ENCODE data around the gene RAB11FIP3. TPM values are rescaled to one million over a fixed set of nuclear protein-coding genes. Genes with fewer than 3 reads are reported as not detected.
A peak's percentile ranks its signal among the peaks of the same experiment; 100 is the strongest.

Gene RAB11FIP3
- total and polyA plus RNA-seq, 9 of the 15 experiments (the other 6 are each of a cell fraction or from before 2014, with no cell fraction given) = 0.46 to 13.1 (median 4.3) TPM

GRCh38 chr16:471353-472198 lies 46.1 kb downstream of the RAB11FIP3 start:
- Histone ChIP-seq H3K4me1 (replicated peaks in 1 of 2; ENCODE audit: control insufficient read depth in 2 of 2, insufficient read depth in 2 of 2, low read length in 2 of 2) (peaks cover 2 to 28% of the 10 kb centered on the region in 2 experiments; a peak in 3 of 5 replicates), H3K4me3 (no peak overlapping the region), H3K9ac (ENCODE audit: insufficient read depth in 1 of 2, low read depth in 2 of 2, low read length in 2 of 2) (peak overlapping the region in 1 of 2 experiments; percentile 6; a peak in 1 of 4 replicates), H3K27ac (ENCODE audit: extremely low read depth, low read depth, low read length) (no peak overlapping the region), H3K36me3 (ENCODE audit: control insufficient read depth, insufficient read depth, low read length) (no peaks in the 10 kb centered on the region), H2AFZ (ENCODE audit: low read depth, low read length) (no peak overlapping the region), H4K20me1 (replicated peaks; ENCODE audit: control insufficient read depth, insufficient read depth, low read length) (peaks cover 6% of the 10 kb centered on the region; the same call in 1 of the 2 replicates), H3K9me1 (ENCODE audit: control insufficient read depth, insufficient read depth, low read length) (no peaks in the 10 kb centered on the region), H3K27me3 (ENCODE audit: control insufficient read depth in 2 of 2, insufficient read depth in 2 of 2, low read length in 2 of 2) (no peaks in the 10 kb centered on the region), H3K4me2 (ENCODE audit: insufficient read depth, low read length) (no peak overlapping the region), H3K9me3 (replicated peaks; ENCODE audit: control insufficient read depth, insufficient read depth, low read depth, low read length) (no peaks in the 10 kb centered on the region), H3K79me2 (ENCODE audit: control insufficient read depth, insufficient read depth, low read length) (no peaks in the 10 kb centered on the region)
- no peak for DNase-seq (ENCODE audit: extremely low read depth in 1 of 4, low spot score in 3 of 4)
- TF ChIP-seq SP2 (IDR thresholded peaks at IDR 0.05; ENCODE audit: extremely low read depth, low read depth, low read length, poor library complexity, severe bottlenecking) (no peak), POLR2H (tag; IDR thresholded peaks at IDR 0.05; ENCODE audit: low read depth) (no peak), ZNF165 (CRISPR knock-in tag; IDR thresholded peaks at IDR 0.05; ENCODE audit: borderline replicate concordance) (no peak), KLF16 (IDR thresholded peaks at IDR 0.05) (no peak), ZNF224 (CRISPR knock-in tag; IDR thresholded peaks at IDR 0.05) (no peak), CHAMP1 (IDR thresholded peaks at IDR 0.05) (no peak), POLR2AphosphoS5 (IDR thresholded peaks at IDR 0.05; ENCODE audit: control insufficient read depth, insufficient read depth, low read depth, low read length) (no peak), FOXM1 (IDR thresholded peaks at IDR 0.05; ENCODE audit: low read depth) (no peak), FOXM1 (CRISPR knock-in tag; IDR thresholded peaks at IDR 0.05; ENCODE audit: low read depth) (no peak), ZKSCAN1 (IDR thresholded peaks at IDR 0.05; ENCODE audit: low read depth, low read length) (no peak), PURB (CRISPR knock-in tag; IDR thresholded peaks at IDR 0.05; ENCODE audit: low read depth) (no peak)
- TF ChIP-seq, protein P1, sequence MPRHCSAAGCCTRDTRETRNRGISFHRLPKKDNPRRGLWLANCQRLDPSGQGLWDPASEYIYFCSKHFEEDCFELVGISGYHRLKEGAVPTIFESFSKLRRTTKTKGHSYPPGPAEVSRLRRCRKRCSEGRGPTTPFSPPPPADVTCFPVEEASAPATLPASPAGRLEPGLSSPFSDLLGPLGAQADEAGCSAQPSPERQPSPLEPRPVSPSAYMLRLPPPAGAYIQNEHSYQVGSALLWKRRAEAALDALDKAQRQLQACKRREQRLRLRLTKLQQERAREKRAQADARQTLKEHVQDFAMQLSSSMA (CRISPR knock-in tag; IDR thresholded peaks at IDR 0.05) = no peak
- intact Hi-C loops (cut with micrococcal nuclease) = no loop called here
- FAIRE-seq = no peak
- WGBS (ENCODE audit: insufficient coverage, low coverage, missing lambda C conversion rate) = 81% methylated on average over 31 of the region's 32 CpGs
- in situ Hi-C loops (cut with MboI) = no loop called here
- ChIA-PET POLR2A (interaction anchor here (0.6 to 1.1 kb wide), 2 partner anchors 24 to 25 kb away, joined by 3 read pairs; no protein-coding TSS in a partner anchor), CTCF (ENCODE audit: low intra/inter-chr PET ratio) (no interaction called here)
- ATAC-seq = no peak
- no TSS peak for BruUV-seq (replicated peaks)

Data from K562 (cell line).